ENCODE measurements around the gene HIGD1A. TPM values are rescaled to one million over a fixed set of nuclear protein-coding genes. Genes with fewer than 3 reads are reported as not detected.

HIGD1A gene
- polyA plus RNA-seq, 1 of the 3 experiments (the other 2 are of a cell fraction): 72.1 TPM

DNA sequence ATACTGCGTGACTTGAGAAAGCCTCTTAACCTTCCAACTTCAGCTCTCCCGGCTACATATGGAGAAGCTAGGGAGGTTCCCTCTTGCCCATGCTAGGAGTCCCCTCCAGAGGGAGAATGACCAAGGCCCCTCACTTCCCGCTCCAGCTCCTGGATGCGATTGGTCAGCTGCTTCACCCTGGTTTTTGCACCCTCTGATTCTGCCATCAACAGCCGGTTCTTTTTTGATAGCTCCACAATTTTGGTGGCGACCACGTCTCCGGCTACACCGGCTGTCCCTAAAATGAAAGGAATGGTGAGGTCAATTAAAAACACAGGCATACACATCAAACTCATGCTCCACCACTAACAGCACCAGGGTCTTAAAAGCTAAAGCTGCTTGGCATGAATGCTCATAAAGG, 51.8 kb downstream of the HIGD1A start:
- no peaks in the 10 kb centered on the region for H3K36me3 ChIP-seq (replicated peaks in 1 of 2; ENCODE audit: control insufficient read depth in 1 of 2, insufficient read depth in 2 of 2, low read length in 1 of 2)
- ChIA-PET POLR2A (no interaction called here), CTCF (interaction anchor here (0.9 to 10.3 kb wide), 5 partner anchors 9 to 87 kb away, joined by 3 to 92 read pairs (median 4); no protein-coding TSS in a partner anchor)
- H3K9ac ChIP-seq: no peak overlapping the region
- TF ChIP-seq NRF1 (IDR thresholded peaks at IDR 0.05; ENCODE audit: low read depth, low read length) (no peak), JUND (IDR thresholded peaks at IDR 0.05) (no peak), FOXJ3 (CRISPR knock-in tag; IDR thresholded peaks at IDR 0.05) (no peak), RXRA (IDR thresholded peaks at IDR 0.05; ENCODE audit: borderline replicate concordance, low read depth) (no peak), EZH2phosphoT487 (IDR thresholded peaks at IDR 0.05; ENCODE audit: borderline replicate concordance, low read depth) (no peak), RFX5 (IDR thresholded peaks at IDR 0.05; ENCODE audit: low read length) (no peak), NFIC (IDR thresholded peaks at IDR 0.05; ENCODE audit: borderline replicate concordance) (no peak), FOSL2 (IDR thresholded peaks at IDR 0.05; ENCODE audit: borderline replicate concordance, low read depth) (no peak), SIN3A (IDR thresholded peaks at IDR 0.05; ENCODE audit: borderline replicate concordance, low read depth, low read length) (no peak), TCF12 (IDR thresholded peaks at IDR 0.05) (no peak), CHD2 (IDR thresholded peaks at IDR 0.05; ENCODE audit: low read length, partially characterized antibody) (no peak)
- TF ChIP-seq, protein P1, sequence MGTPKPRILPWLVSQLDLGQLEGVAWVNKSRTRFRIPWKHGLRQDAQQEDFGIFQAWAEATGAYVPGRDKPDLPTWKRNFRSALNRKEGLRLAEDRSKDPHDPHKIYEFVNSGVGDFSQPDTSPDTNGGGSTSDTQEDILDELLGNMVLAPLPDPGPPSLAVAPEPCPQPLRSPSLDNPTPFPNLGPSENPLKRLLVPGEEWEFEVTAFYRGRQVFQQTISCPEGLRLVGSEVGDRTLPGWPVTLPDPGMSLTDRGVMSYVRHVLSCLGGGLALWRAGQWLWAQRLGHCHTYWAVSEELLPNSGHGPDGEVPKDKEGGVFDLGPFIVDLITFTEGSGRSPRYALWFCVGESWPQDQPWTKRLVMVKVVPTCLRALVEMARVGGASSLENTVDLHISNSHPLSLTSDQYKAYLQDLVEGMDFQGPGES (IDR thresholded peaks at IDR 0.05; ENCODE audit: low read depth, low read length): no peak
- TF ChIP-seq, protein P2, sequence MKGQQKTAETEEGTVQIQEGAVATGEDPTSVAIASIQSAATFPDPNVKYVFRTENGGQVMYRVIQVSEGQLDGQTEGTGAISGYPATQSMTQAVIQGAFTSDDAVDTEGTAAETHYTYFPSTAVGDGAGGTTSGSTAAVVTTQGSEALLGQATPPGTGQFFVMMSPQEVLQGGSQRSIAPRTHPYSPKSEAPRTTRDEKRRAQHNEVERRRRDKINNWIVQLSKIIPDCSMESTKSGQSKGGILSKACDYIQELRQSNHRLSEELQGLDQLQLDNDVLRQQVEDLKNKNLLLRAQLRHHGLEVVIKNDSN (IDR thresholded peaks at IDR 0.05; ENCODE audit: borderline replicate concordance, low read depth): no peak
- TF ChIP-seq, protein P3, sequence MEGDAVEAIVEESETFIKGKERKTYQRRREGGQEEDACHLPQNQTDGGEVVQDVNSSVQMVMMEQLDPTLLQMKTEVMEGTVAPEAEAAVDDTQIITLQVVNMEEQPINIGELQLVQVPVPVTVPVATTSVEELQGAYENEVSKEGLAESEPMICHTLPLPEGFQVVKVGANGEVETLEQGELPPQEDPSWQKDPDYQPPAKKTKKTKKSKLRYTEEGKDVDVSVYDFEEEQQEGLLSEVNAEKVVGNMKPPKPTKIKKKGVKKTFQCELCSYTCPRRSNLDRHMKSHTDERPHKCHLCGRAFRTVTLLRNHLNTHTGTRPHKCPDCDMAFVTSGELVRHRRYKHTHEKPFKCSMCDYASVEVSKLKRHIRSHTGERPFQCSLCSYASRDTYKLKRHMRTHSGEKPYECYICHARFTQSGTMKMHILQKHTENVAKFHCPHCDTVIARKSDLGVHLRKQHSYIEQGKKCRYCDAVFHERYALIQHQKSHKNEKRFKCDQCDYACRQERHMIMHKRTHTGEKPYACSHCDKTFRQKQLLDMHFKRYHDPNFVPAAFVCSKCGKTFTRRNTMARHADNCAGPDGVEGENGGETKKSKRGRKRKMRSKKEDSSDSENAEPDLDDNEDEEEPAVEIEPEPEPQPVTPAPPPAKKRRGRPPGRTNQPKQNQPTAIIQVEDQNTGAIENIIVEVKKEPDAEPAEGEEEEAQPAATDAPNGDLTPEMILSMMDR (IDR thresholded peaks at IDR 0.05): no peak
- TF ChIP-seq, protein P4, sequence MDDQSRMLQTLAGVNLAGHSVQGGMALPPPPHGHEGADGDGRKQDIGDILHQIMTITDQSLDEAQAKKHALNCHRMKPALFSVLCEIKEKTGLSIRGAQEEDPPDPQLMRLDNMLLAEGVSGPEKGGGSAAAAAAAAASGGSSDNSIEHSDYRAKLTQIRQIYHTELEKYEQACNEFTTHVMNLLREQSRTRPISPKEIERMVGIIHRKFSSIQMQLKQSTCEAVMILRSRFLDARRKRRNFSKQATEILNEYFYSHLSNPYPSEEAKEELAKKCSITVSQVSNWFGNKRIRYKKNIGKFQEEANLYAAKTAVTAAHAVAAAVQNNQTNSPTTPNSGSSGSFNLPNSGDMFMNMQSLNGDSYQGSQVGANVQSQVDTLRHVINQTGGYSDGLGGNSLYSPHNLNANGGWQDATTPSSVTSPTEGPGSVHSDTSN (IDR thresholded peaks at IDR 0.05): no peak
- TF ChIP-seq, protein P5, sequence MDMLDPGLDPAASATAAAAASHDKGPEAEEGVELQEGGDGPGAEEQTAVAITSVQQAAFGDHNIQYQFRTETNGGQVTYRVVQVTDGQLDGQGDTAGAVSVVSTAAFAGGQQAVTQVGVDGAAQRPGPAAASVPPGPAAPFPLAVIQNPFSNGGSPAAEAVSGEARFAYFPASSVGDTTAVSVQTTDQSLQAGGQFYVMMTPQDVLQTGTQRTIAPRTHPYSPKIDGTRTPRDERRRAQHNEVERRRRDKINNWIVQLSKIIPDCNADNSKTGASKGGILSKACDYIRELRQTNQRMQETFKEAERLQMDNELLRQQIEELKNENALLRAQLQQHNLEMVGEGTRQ (IDR thresholded peaks at IDR 0.05; ENCODE audit: borderline replicate concordance, low read depth, low read length): no peak
- TF ChIP-seq, protein P6, sequence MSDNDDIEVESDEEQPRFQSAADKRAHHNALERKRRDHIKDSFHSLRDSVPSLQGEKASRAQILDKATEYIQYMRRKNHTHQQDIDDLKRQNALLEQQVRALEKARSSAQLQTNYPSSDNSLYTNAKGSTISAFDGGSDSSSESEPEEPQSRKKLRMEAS (IDR thresholded peaks at IDR 0.05; ENCODE audit: low read depth): no peak
- H3K9me2 ChIP-seq: no peaks in the 10 kb centered on the region
- DNase-seq: no peak
- H3F3A ChIP-seq (replicated peaks; ENCODE audit: insufficient read depth): no peaks in the 10 kb centered on the region
- no peak overlapping the region for H3K27ac ChIP-seq (ENCODE audit: low read depth in 2 of 2, low read length in 1 of 2)
- no peaks in the 10 kb centered on the region for H3K27me3 ChIP-seq (ENCODE audit: insufficient read depth)
- no peaks in the 10 kb centered on the region for H3K9me3 ChIP-seq
- no peak overlapping the region for H3K4me3 ChIP-seq (ENCODE audit: low read depth in 2 of 2, low read length in 1 of 2)
- H3K79me2 ChIP-seq (ENCODE audit: insufficient read depth): no peaks in the 10 kb centered on the region
- no peaks in the 10 kb centered on the region for H4K20me1 ChIP-seq (ENCODE audit: insufficient read depth)
- H2AFZ ChIP-seq (ENCODE audit: low read depth): no peak overlapping the region
- WGBS (ENCODE audit: low lambda C conversion rate): 88% methylated on average over 9 of the region's 9 CpGs
- H3K4me1 ChIP-seq (ENCODE audit: control insufficient read depth in 1 of 2, insufficient read depth in 2 of 2, low read depth in 1 of 2, low read length in 1 of 2): no peaks in the 10 kb centered on the region
- no peak overlapping the region for H3K4me2 ChIP-seq

Measured in SK-N-SH (cell line).